ENCODE results near the gene SPRTN. TPM values are rescaled to one million over a fixed set of nuclear protein-coding genes. Genes with fewer than 3 reads are reported as not detected.

The SPRTN gene
- total and polyA plus RNA-seq, 2 of the 8 experiments (the other 6 are each of a cell fraction or from before 2014, with no cell fraction given): 6.6 to 15.1 TPM

DNA sequence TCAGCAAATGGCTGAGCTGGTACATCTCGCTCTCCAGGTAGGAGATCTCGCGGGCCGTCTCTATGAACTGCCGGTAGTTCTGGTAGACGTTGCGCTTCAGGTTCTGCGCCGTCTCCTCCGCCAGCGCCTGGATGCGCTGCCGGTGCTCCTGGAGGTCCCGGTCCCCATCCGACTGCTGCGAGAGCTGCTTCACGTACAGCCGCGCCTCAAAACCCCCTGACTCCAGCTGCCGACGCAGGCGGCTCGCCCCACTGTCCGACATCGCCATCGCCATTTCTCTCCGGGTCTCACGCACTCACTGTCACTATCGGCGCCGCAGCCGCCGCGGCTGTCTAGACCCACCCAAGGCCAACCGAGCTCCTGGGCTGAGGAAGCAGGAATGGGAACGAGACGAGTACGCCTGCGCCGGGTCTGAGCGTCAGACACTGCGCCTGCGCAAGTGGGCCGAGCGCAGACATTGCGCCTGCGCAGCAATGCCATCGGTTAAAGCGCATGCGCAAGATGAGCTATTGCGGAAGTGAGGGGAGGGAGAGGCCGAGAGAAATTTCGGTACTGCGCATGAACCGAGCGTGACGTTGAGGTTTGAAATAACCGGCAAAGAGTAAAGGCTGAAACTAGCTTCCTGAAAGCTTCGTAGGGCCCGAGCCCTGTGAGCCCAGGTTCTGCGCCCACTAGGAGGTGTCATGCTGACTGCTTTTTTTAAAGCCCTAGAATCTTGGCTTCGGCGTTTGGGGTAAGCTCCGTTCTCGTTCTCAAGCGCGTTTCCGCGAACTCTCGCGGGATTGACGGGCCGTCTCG is 422 bp upstream of the SPRTN start, which contains the start of gene EXOC8 (continued):
- TF ChIP-seq NRF1 (IDR thresholded peaks at IDR 0.05; ENCODE audit: low read depth, low read length): peak; percentile 100
- TF ChIP-seq CHD2 (IDR thresholded peaks at IDR 0.05; ENCODE audit: low read length): peak; percentile 99
- TF ChIP-seq TEAD4 (IDR thresholded peaks at IDR 0.05; ENCODE audit: low read depth, low read length): no peak
- peak; percentile 88 for TF ChIP-seq TAF1 (IDR thresholded peaks at IDR 0.05; ENCODE audit: low read depth, low read length)
- TF ChIP-seq SUZ12 (IDR thresholded peaks at IDR 0.05; ENCODE audit: low read length): no peak
- TF ChIP-seq MAFK (IDR thresholded peaks at IDR 0.05; ENCODE audit: low read depth, low read length): peak; percentile 81; the same call in 1 of the 2 replicates
- no peak for TF ChIP-seq NANOG (IDR thresholded peaks at IDR 0.05; ENCODE audit: insufficient read depth, low read depth, low read length, poor library complexity, severe bottlenecking)
- TF ChIP-seq KDM1A (IDR thresholded peaks at IDR 0.05; ENCODE audit: borderline replicate concordance, low read length): no peak
- TF ChIP-seq ZNF274 (IDR thresholded peaks at IDR 0.05; ENCODE audit: borderline replicate concordance, extremely low read depth, low read length): no peak
- TF ChIP-seq KDM4A (IDR thresholded peaks at IDR 0.05; ENCODE audit: low read depth, low read length, severe bottlenecking): peak; percentile 83
